Upper lobe of left lung (tissue), 4 donors: ENCODE results near the gene PRKN.

ENCODE experiments used
- CTCF ChIP-seq, 6 experiments: fragments of 450-650 bp in 4 of 6; fragments of 200-600 bp in 2 of 6; sonication (generic) in 2 of 6; IDR thresholded peaks; one replicate each; pipeline ENCODE4 v1.5.1; 2016 to 2019; ENCODE audit warnings: antibody characterized with exemption in 6 of 6
- POLR2A ChIP-seq, 4 donors: fragments of 450-650 bp; IDR thresholded peaks; one replicate each; pipeline ENCODE4 v1.5.1; 2016 to 2017; ENCODE audit warnings: antibody characterized with exemption in 4 of 4, mild to moderate bottlenecking in 2 of 4
- POLR2AphosphoS5 ChIP-seq, 2 donors: sonication (generic); formaldehyde crosslinking; IDR thresholded peaks; one replicate each; pipeline ENCODE4 v1.5.1; 2017; ENCODE audit warnings: antibody characterized with exemption in 2 of 2

- TF ChIP-seq CTCF (IDR thresholded peaks at IDR 0.05) (no peak), POLR2A (IDR thresholded peaks at IDR 0.05) (no peak), POLR2AphosphoS5 (IDR thresholded peaks at IDR 0.05) (no peak)
Measured at GRCh38 chr6:162710936-162711335, 16.6 kb downstream of the PRKN start.
